DND-41 (cell line): ENCODE data around the gene NCK2.

Experiments used
- EZH2 ChIP-seq: IDR thresholded peaks from 3 replicates; pipeline ENCODE4 v1.6.1; 2012; ENCODE audit warnings: borderline replicate concordance, low read depth, mild to moderate bottlenecking, moderate library complexity, low read length, inconsistent platforms; ENCODE audit not compliant: severe bottlenecking
- TF ChIP-seq, protein P1 (sequence below): IDR thresholded peaks from 2 replicates; pipeline ENCODE4 v1.5.1; 2012; ENCODE audit warnings: borderline replicate concordance, low read length, moderate library complexity, mild to moderate bottlenecking; ENCODE audit not compliant: poor library complexity, severe bottlenecking; ENCODE audit errors: extremely low read depth

DNA sequence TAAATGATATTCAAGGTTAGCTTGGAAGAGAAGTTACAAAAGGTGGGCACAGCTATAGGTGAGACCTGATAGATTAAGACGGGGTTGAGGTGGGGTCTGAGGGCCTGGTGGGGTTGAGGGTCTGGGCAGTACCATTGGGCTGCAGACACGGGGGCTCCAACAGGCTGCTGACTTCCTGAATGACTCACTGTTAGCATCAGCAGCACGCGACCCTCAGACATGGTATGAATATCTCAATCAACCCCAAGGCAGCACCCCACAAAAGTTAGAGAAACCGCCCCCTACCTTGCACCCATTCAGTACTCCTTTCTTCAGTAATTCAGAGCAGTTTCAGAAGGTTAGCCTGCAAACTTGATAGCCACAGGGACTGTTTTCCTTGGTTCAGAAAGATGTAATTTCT lies 10.8 kb upstream of the NCK2 start:
- no peak for TF ChIP-seq EZH2
- TF ChIP-seq, protein P1, sequence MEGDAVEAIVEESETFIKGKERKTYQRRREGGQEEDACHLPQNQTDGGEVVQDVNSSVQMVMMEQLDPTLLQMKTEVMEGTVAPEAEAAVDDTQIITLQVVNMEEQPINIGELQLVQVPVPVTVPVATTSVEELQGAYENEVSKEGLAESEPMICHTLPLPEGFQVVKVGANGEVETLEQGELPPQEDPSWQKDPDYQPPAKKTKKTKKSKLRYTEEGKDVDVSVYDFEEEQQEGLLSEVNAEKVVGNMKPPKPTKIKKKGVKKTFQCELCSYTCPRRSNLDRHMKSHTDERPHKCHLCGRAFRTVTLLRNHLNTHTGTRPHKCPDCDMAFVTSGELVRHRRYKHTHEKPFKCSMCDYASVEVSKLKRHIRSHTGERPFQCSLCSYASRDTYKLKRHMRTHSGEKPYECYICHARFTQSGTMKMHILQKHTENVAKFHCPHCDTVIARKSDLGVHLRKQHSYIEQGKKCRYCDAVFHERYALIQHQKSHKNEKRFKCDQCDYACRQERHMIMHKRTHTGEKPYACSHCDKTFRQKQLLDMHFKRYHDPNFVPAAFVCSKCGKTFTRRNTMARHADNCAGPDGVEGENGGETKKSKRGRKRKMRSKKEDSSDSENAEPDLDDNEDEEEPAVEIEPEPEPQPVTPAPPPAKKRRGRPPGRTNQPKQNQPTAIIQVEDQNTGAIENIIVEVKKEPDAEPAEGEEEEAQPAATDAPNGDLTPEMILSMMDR, result no peak
